Smooth muscle cell (in vitro differentiated cells): ENCODE data around the gene NSD1. TPM values are rescaled to one million over a fixed set of nuclear protein-coding genes. Genes with fewer than 3 reads are reported as not detected.

Experiments
- DNase-seq: peaks from one replicate; lab custom pipeline; 2025; ENCODE audit not compliant: unreplicated experiment; lab: John Stamatoyannopoulos, UW
- H2AFZ ChIP-seq: fragments of 200-600 bp; sonication (generic); 2 replicates; pipeline ENCODE4 v1.6.0; 2016; ENCODE audit warnings: antibody characterized with exemption, low read depth, mild to moderate bottlenecking
- H3F3A ChIP-seq: fragments of 200-600 bp; sonication (generic); 2 replicates; pipeline ENCODE4 v1.6.0; 2017; ENCODE audit warnings: antibody characterized with exemption, low read depth
- H3K27ac ChIP-seq: fragments of 200-600 bp; sonication (generic); 2 replicates; pipeline ENCODE4 v1.5.1; 2016; ENCODE audit warnings: low read depth, mild to moderate bottlenecking
- H3K27me3 ChIP-seq: fragments of 200-600 bp; sonication (generic); 2 replicates; pipeline ENCODE4 v1.6.1; 2016; ENCODE audit warnings: low read depth, mild to moderate bottlenecking
- H3K36me3 ChIP-seq: fragments of 200-600 bp; sonication (generic); 2 replicates; pipeline ENCODE4 v1.5.1; 2016; ENCODE audit warnings: low read depth
- H3K4me1 ChIP-seq: fragments of 200-600 bp; sonication (generic); 2 replicates; pipeline ENCODE4 v1.5.1; 2016; ENCODE audit warnings: low read depth
- H3K4me2 ChIP-seq: fragments of 200-600 bp; sonication (generic); 2 replicates; pipeline ENCODE4 v1.6.0; 2016; ENCODE audit warnings: mild to moderate bottlenecking
- H3K4me3 ChIP-seq: fragments of 200-600 bp; sonication (generic); 2 replicates; pipeline ENCODE4 v1.5.1; 2016; ENCODE audit warnings: mild to moderate bottlenecking
- H3K79me2 ChIP-seq: fragments of 200-600 bp; sonication (generic); 2 replicates; pipeline ENCODE4 v1.6.0; 2016; ENCODE audit warnings: low read depth, mild to moderate bottlenecking
- H3K9ac ChIP-seq: fragments of 200-600 bp; sonication (generic); 2 replicates; pipeline ENCODE4 v1.6.0; 2016; ENCODE audit warnings: low read depth
- H3K9me3 ChIP-seq: fragments of 200-600 bp; sonication (generic); replicated peaks from 2 replicates; pipeline ENCODE4 v1.5.1; 2016; ENCODE audit warnings: low read depth
- H4K20me1 ChIP-seq: fragments of 200-600 bp; sonication (generic); 2 replicates; pipeline ENCODE4 v1.6.0; 2016; ENCODE audit warnings: low read depth
- CTCF ChIP-seq: fragments of 200-600 bp; sonication (generic); IDR thresholded peaks from 2 replicates; pipeline ENCODE4 v1.5.1; 2017; ENCODE audit warnings: borderline replicate concordance, mild to moderate bottlenecking, antibody characterized with exemption; ENCODE audit not compliant: insufficient read depth, poor library complexity, severe bottlenecking
- WGBS: methylation state at CpG from one replicate; pipeline ENCODE4 v1.1.7; 2016; ENCODE audit warnings: low lambda C conversion rate; 5-methylcytosine and 5-hydroxymethylcytosine counted together
- polyA plus RNA-seq: library from polyadenylated mRNA; unstranded; fragments of >200 nt; fragmentation: Nextera tagmentation; extraction: Ambion mirVana; gene quantifications from 2 replicates; pipeline ENCODE4 v1.2.1, GENCODE V29; 2016
- total RNA-seq: library from RNA; depleted of rRNA; stranded (reverse); fragments of >200 nt; gene quantifications from 2 replicates; pipeline ENCODE4 v1.2.3, GENCODE V29; 2014

Gene NSD1
- total and polyA plus RNA-seq, 2 experiments from 2014 or later: 22.6 to 38.2 TPM

- H2AFZ ChIP-seq: no peak overlapping the region
- no peak for DNase-seq
- TF ChIP-seq CTCF: no peak
- no peaks in the 10 kb centered on the region for H3F3A ChIP-seq
- H3K4me1 ChIP-seq: peaks cover 5% of the 10 kb centered on the region
- H3K36me3 ChIP-seq: no peaks in the 10 kb centered on the region
- 96% methylated on average over 22 of the region's 30 CpGs for WGBS
- no peaks in the 10 kb centered on the region for H3K9me3 ChIP-seq
- H4K20me1 ChIP-seq: no peaks in the 10 kb centered on the region
- H3K79me2 ChIP-seq: no peaks in the 10 kb centered on the region
- no peaks in the 10 kb centered on the region for H3K27me3 ChIP-seq
- H3K27ac ChIP-seq: no peak overlapping the region
- no peak overlapping the region for H3K4me2 ChIP-seq
- H3K9ac ChIP-seq: no peak overlapping the region
- H3K4me3 ChIP-seq: no peak overlapping the region
Measured at GRCh38 chr5:177097016-177097985, 36.3 kb upstream of the NSD1 start.

- Histone ChIP-seq H2AFZ (no peak overlapping the region), H3K27ac (no peak overlapping the region), H3K79me2 (no peaks in the 10 kb centered on the region), H3K4me3 (no peak overlapping the region), H4K20me1 (no peaks in the 10 kb centered on the region), H3K9ac (no peak overlapping the region), H3K4me2 (no peak overlapping the region), H3K27me3 (no peaks in the 10 kb centered on the region), H3K4me1 (peaks cover 5% of the 10 kb centered on the region), H3K9me3 (no peaks in the 10 kb centered on the region), H3F3A (no peaks in the 10 kb centered on the region), H3K36me3 (no peaks in the 10 kb centered on the region)
- WGBS: 93% methylated on average over 6 of the region's 6 CpGs
- TF ChIP-seq CTCF: no peak
- no peak for DNase-seq
Measured at GRCh38 chr5:177098120-177098469, 35.5 kb upstream of the NSD1 start.

GRCh38 chr5:177098470-177099141 is 35.0 kb upstream of the NSD1 start:
- TF ChIP-seq CTCF: no peak
- H3K4me3 ChIP-seq: no peak overlapping the region
- 86% methylated on average over 18 of the region's 18 CpGs for WGBS
- no peaks in the 10 kb centered on the region for H4K20me1 ChIP-seq
- no peaks in the 10 kb centered on the region for H3K9me3 ChIP-seq
- H3K36me3 ChIP-seq: no peaks in the 10 kb centered on the region
- no peaks in the 10 kb centered on the region for H3F3A ChIP-seq
- no peak for DNase-seq
- H3K9ac ChIP-seq: no peak overlapping the region
- H2AFZ ChIP-seq: no peak overlapping the region
- H3K4me1 ChIP-seq: peaks cover 5% of the 10 kb centered on the region
- H3K27me3 ChIP-seq: no peaks in the 10 kb centered on the region
- H3K79me2 ChIP-seq: no peaks in the 10 kb centered on the region
- H3K27ac ChIP-seq: no peak overlapping the region
- no peak overlapping the region for H3K4me2 ChIP-seq
